ENCODE measurements around the gene NTSR2.

NTSR2 gene

DNA sequence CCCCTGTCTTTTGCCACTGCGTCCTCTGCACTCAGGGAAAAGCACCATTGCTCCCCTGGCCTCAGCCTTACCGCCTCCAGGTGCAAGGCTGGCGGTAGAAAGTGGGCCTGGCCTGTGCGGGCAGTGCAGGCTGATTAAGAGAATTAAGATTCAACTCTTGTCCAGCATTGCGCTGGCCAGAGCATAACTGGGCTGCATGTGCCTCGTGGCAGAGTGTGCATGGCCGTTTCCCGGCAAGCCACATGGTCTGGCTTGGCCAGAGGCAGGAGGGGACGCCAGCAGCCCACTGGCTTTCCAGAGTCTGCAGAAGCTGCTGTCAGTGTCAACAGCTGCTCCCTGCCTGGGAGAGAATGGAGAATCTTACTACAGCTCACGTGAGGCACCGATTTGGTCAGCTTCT, 12.3 kb downstream of the NTSR2 start:
- no peak for DNase-seq (ENCODE audit: low spot score)

- no peak for DNase-seq (ENCODE audit: low spot score)
Measured at GRCh38 chr2:11657195-11657594, 12.8 kb downstream of the NTSR2 start.

GRCh38 chr2:11656671-11657101, 13.3 kb downstream of the NTSR2 start:
- no peak for DNase-seq (ENCODE audit: low spot score)

- no peak for DNase-seq (ENCODE audit: low spot score)
Measured at GRCh38 chr2:11656252-11656651, 13.7 kb downstream of the NTSR2 start.

DNA sequence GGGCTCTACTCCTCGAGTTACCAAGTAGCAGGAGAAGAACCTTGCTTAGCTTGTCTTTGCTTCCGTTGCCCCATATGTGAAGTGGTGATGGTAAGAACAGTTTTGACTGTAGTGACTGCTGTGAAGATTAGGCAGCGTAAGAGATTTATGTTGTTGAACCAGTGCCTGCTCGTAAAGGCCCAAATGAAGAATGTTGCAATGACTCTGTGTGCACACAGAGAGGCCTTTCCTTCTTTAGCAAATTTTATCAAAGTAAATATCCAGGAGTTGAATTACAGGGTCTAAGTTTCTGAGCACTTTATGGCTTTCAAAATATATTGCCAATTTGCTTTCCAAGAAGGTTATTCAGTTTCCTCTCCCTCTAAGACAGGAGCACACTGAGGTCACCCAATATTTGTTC, 14.5 kb downstream of the NTSR2 start:
- no peak for DNase-seq (ENCODE audit: low spot score)

DNA sequence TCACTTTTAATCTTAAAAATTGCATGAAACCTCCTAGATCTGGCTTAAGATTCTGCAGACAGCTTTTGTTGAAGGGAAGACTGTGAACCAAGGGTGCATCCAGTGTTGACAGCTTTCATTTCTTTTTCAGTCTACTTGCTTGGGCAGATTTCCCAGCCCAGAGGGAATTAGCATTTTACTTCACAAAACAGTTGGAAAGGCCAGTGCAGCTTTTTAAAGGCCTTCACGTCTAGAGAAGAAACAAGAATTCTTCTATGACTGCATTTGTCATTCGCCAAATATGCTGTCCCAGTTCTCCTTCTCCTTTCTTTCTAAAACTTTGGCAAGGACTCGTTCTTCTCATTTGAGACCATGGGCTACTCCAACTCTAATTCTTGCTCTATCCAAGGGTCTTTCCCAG, 17.4 kb downstream of the NTSR2 start:
- DNase-seq (ENCODE audit: low spot score), result no peak

GRCh38 chr2:11651856-11652548, 18.0 kb downstream of the NTSR2 start:
- no peak for DNase-seq (ENCODE audit: low spot score)

GRCh38 chr2:11649093-11649492, 20.9 kb downstream of the NTSR2 start:
- no peak for DNase-seq (ENCODE audit: low spot score)

- DNase-seq (ENCODE audit: low spot score), result no peak
Measured at GRCh38 chr2:11647834-11648600, 22.0 kb downstream of the NTSR2 start.

GRCh38 chr2:11646530-11646929, 23.5 kb downstream of the NTSR2 start:
- no peak for DNase-seq (ENCODE audit: low spot score)

- no peak for DNase-seq (ENCODE audit: low spot score)
Measured at GRCh38 chr2:11644293-11644692, 25.7 kb downstream of the NTSR2 start.

DNA sequence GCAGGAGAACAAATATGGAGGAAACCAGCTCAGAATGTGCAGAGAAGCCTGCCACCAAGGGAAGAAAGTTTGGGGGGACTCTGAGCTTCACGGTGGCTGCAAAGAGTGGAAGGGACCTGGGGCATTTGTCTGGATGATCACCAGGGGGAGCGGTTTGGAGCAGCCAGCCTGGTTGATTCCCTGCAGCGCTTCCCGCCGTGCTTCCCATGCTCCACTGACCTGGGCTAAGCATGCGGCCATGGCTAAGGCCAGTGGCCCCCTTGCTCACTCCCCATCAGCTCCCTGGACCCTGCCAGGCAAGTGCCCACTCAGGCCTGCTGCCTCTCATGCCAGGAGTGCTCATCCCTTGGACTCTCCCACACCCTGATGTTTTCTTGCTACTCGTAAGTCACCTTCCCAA, 27.0 kb downstream of the NTSR2 start:
- no peak for DNase-seq (ENCODE audit: low spot score)

- DNase-seq (ENCODE audit: low spot score), result no peak
Measured at GRCh38 chr2:11640132-11640531, 29.9 kb downstream of the NTSR2 start.

DNA sequence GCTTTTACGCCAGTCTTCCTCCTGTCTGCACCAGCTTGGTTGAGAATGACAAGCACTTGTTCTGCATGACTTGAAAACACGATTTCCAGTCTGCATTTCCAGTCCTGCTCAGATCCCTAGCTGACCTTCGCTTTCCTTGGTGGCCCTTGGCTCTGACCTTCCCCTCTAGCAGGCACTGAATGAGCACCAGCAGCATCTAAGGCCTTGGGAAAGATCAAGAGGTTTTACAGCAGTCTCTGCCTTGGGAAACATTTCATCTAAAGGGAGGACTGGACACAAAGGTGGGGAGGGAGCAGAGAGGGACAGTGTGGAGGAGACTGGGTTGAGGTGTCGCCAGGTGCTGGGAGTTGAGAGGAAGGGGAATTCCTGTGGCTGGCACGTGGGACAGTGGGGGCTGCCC, 30.5 kb downstream of the NTSR2 start:
- no peak for DNase-seq (ENCODE audit: low spot score)

DNA sequence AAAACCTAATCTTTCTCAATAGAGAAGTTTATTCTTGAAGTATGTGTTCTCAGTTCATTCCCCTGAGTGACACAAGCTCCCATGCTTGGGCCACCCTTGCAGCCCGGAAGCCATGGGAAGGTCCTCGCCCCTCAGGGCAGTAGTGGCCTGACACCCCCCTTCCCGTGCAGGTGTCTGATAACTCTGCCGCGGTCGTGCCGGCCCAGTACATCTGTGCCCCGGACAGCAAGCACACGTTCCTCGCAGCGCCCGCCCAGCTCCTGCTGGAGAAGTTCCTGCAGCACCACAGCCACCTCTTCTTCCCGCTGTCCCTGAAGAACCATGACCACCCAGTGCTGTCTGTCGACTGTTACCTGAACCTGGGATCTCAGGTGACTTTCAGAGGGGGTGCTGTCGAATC, 32.4 kb downstream of the NTSR2 start:
- no peak for DNase-seq (ENCODE audit: low spot score)

GRCh38 chr2:11636593-11637295, 33.3 kb downstream of the NTSR2 start:
- no peak for DNase-seq (ENCODE audit: low spot score)

- DNase-seq (ENCODE audit: low spot score), result no peak
Measured at GRCh38 chr2:11635141-11635540, 34.9 kb downstream of the NTSR2 start.

DNA sequence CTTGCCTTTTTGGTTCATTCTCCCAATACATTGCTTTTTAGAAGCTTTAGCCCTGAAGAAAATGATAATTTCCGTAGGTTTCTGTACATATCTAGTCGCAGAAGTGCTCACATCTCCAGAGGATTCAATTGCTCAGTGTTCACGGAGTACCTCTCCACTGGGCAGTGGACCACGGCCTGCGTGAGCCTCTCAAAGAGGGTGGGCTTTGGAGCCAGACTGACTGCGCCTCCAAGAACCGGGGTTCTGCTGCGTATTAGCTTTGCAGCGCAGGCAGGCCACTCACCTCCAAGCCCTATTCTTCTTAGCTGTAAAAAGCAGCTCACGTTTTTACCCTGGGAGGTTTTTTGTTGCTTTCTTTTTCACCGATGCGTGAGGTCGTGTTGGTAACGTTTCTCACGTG, 35.4 kb downstream of the NTSR2 start:
- DNase-seq (ENCODE audit: low spot score), result no peak

DNA sequence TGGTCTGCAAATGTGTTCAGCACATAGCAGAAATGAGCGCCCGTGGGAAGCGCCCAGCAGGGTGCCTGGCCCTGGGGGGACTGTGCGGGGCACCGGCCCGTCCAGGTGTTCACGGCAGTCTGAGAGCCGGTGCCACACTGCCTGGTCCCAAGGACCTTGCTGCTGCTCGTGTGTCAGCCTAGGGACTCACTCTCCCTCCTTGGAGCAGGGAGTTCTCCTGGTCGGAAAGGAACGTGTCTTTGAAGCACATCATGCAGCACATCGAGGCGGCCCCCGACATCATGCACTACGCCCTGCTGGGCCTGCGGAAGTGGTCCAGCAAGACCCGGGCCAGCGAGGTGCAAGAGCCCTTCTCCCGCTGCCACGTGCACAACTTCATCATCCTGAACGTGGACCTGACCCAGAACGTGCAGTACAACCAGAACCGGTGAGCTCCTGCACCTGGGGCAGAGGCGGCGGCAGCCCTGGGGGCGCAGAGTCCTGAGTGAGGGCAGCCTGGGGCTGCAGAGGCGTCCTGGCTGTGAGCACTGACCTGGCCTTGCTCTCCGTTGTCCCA, 36.0 kb downstream of the NTSR2 start:
- no peak for DNase-seq (ENCODE audit: low spot score)

GRCh38 chr2:11631462-11631861, 38.5 kb downstream of the NTSR2 start:
- DNase-seq (ENCODE audit: low spot score), result no peak

DNA sequence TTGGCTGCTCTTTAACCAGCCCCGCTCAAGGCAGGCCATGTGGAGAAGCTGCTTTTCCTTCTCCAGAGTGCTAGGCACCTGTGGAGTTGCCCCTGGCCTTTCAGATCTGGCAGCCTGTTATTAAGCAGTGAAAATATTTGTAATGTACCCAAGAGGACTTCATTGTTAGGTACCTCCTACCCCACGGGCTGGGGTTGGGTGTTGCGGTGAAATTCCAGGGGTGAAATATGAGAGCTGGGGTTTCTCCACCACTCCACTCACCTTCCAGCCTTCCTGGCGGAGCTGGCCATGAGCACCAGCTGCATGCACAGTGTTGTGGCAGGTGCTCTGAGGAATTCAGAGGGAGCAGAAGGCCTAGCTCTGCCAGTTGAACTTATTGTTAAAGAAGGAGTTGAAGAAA, 39.1 kb downstream of the NTSR2 start:
- no peak for DNase-seq (ENCODE audit: low spot score)

DNA sequence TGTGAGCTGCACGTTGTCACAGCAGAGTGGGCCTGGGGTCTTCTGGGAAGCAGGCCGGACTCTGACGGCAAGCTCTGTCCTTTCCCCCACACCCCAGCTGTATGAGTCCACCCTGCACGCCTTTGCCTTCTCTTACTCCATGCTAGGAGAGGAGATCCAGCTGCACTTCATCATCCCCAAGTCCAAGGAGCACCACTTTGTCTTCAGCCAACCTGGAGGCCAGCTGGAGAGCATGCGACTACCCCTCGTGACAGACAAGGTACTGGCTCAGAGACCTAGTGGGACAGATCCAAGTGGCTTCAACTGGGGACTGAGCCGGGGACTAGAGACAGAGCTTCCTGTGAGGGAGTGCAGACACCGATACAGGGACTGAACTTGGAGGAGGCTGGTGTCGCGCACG, 40.1 kb downstream of the NTSR2 start:
- no peak for DNase-seq (ENCODE audit: low spot score)

DNA sequence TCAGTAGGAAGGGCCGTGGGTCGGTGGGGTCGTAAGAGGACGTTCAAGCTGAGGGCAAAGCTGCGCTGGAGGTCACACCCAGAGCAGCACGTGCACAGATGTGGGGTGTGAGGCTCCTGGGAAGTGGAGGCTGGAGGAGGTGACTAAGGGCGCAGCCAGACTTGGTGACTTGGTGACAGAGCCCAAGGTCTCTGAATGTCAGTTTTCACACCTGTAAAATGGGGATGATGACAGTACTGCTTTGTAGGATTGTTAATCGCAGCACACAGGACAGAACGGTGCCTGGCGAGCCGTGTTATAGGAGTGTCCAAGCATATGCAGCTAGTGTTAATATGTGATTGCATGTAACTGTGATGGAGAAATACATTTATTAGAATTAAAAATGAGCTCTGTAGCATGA, 40.8 kb downstream of the NTSR2 start:
- no peak for DNase-seq (ENCODE audit: low spot score)

Measured in RKO (cell line).